GM20000 (cell line): Measurements from ENCODE around the gene MYH10.

Experiments used
- DNase-seq: peaks from one replicate; pipeline ENCODE4 v3.0.0; 2012; ENCODE audit warnings: low spot score
- TF ChIP-seq, protein P1 (sequence below): IDR thresholded peaks from 2 replicates; pipeline ENCODE4 v1.5.1; 2012; ENCODE audit warnings: mild to moderate bottlenecking, control low read depth; ENCODE audit errors: extremely low read depth, missing control alignments

MYH10 gene

DNA sequence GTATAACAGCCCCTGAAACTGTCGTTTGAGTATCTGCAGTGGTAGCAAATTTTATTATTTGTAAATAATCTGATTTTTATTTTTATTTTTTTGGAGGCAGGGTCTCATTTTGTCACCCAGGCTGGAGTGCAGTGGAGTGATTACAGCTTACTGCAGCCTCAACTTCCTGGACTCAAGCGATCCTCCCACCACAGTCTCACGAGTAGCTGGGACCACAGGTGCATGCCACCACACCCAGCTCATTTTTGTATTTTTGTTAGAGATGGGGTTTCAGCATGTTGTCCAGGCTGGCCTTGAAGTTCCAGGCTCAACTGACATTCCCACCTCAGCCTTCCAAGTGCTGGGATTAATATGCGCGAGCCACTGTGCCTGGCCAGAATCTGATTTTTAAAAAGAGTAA, 192.1 kb downstream of the MYH10 start:
- no peak for DNase-seq

DNA sequence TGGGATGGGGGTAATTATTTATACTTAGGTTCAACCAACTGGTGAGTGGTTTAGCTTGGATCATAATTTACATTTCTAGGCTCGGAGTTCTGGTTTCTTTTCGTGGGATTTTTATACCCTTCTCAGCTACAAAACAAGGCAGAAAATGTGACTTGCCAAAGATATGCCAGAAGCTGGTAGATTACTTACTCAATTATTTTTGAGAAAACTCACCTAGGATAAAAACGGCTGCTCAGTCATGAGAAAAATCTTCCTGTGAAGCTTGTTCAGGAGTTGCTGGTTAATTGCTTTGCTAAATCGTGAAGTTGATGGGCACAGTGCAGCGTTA, 193.7 kb downstream of the MYH10 start:
- TF ChIP-seq, protein P1, sequence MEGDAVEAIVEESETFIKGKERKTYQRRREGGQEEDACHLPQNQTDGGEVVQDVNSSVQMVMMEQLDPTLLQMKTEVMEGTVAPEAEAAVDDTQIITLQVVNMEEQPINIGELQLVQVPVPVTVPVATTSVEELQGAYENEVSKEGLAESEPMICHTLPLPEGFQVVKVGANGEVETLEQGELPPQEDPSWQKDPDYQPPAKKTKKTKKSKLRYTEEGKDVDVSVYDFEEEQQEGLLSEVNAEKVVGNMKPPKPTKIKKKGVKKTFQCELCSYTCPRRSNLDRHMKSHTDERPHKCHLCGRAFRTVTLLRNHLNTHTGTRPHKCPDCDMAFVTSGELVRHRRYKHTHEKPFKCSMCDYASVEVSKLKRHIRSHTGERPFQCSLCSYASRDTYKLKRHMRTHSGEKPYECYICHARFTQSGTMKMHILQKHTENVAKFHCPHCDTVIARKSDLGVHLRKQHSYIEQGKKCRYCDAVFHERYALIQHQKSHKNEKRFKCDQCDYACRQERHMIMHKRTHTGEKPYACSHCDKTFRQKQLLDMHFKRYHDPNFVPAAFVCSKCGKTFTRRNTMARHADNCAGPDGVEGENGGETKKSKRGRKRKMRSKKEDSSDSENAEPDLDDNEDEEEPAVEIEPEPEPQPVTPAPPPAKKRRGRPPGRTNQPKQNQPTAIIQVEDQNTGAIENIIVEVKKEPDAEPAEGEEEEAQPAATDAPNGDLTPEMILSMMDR, result no peak
- no peak for DNase-seq

More for the DNA sequence above, 192.1 kb downstream of the MYH10 start:
- TF ChIP-seq, protein P1, result no peak

DNA sequence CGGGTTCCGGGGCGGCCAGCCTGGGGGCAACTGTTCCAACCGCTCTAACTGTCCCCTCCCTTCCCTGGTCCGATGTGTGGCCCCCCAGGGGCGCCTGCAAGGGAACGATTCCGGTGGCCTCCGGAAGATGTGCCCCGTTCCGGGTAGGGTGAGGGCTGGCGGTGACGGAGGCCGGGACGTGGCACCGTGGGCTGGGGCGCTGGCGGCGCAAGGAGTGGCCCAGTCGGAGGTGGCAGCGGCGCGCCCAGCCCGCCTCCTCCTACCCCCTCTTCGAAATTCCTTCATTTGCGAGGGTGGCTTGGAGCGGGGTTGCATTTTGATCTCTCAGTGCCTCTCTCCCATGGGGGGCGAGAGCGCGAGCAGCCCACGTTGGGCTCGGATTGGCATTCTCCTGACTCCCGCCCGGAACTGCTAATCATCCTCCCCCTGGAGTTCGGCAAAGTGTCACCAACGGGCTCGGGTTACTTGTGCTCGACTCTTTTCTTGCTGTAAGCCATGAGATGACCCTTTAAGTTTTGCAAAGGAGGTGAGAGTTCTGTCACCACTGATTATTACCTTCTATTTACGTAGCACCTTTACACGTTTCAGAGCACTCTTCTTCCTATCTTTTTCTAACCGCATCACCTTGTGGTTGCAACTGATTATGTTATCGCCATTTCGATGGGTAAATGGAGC, 194.2 kb downstream of the MYH10 start:
- DNase-seq, result peak; percentile 61
- TF ChIP-seq, protein P1, result no peak

DNA sequence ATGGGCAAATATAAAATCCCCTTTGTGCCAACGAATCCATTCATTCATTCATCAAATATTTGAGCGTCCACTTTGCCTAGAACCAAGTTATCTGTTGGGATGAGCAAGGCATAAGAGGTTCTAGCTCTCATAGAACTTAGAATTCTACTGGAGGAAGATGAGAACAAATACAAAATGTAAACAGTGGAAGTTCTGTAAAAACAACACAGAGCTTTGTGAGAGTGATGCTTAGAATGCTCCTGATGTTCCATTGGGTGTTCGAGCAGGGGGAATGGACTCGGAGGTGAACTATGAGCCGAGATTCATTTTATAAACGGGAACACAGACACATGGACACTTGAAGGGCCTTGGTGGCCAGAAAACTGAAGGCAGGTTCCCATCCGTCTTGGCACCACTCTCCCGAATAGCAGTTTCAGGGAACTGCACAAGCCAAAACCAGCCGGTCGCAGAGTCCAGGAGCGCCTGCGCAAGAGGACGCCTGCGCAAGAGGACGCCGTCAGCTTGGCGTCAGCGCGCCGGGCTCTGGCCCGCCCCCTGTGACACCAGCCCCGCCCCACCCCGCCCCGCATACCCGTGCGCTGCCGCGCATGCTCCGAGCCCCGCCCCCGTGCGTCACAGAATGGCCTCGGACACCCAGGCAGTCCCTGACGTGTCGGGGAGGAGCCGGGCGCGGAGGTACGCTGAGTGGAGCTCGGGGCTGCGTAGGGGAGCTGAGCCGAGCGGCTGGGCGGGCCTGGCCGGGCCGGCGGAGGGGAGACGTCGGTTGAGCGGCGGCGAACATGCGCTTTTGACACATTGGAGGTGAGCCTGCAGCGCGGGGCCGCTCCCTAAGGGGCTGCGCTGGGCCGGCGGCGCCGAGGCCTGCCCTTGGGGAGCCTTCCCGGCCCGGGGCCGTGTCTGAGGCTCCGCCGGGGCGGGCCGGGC, 195.0 kb downstream of the MYH10 start, which contains the start of gene NDEL1:
TSS of gene NDEL1 (plus strand) at position 640 of the 924 bp plus-strand sequence. CDS start 8,388 bp downstream, outside the sequence.
- DNase-seq, result peak; percentile 100
- TF ChIP-seq, protein P1, result no peak

DNA sequence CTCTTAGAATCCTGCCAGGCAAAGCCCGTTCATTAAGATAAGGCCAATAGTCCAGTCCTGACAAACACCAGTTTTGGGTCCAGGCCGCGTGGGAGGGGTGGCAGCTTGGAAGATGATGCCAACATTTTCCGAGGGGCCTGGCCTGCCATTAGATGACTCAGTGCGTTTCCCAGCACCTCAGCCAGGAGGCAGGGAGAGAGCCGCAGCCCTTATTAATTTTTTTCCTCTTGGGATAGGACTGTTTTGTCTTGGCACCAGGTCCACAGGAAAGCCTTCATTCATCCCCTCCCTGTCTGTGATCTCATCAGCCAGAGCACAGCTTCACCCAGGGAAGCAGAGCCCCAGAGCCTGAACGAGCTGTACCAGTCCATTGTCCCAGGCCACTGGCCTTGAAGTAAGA, 199.6 kb downstream of the MYH10 start:
- no peak for DNase-seq

DNA sequence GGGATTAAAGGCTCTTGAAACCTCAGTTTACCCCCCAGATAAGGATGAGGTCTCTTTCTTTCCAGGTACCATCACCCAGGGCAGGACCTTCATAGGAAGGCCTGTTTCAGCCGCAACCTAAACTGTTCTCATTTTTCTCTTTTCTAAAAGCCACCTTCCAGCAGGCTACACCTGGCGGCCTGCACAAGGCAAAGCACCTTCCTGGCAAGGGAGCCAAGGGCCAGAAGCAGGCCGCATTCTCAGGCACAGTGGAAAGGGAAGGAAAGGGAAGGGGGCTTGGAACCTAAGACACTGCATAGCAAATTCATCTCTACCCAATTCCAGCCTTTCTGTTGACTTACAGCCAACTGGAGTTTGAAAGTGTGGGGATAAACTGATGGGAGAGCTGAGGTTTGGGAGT, 203.7 kb downstream of the MYH10 start:
- TF ChIP-seq, protein P1, result no peak
- no peak for DNase-seq

More for the DNA sequence above, 199.6 kb downstream of the MYH10 start:
- TF ChIP-seq, protein P1, result no peak

DNA sequence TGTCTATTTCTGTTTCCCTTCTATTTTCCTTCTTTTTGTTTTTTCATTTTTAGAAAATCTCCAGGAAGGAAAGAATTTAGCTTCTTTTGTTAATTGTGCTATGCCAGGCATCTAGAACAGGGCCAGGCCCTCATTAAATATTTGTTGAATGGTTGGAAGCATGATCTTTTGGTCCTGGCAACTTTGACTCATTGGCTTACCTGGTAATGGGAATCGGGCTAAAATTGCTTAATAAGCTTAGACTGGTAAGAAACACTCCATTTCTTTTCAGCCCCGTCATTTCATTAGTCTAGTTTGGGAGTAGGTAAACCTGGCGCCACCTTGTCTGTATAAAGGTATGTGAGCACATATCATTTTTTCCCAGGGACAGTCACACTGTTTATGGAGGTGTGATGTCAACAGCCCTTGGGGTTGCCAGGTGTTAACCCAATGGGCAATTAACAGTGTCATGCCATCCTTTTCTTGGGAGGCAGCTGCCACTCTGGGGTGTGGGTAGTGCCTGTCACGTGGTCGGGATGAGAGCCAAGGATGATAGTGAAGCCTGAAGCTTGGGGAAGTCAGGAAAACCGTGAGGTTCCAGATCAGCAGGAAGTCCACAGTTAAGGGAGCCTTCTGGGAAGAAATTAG, 204.3 kb downstream of the MYH10 start:
- DNase-seq, result no peak
- TF ChIP-seq, protein P1, result no peak
